ENCODE results near the gene ARHGAP42. TPM values are rescaled to one million over a fixed set of nuclear protein-coding genes. Genes with fewer than 3 reads are reported as not detected.

ARHGAP42 gene
- polyA plus RNA-seq, 3 donors: 0.13 TPM; not detected in 2

GRCh38 chr11:100673063-100673462 lies 14.0 kb upstream of the ARHGAP42 start:
- no peak for DNase-seq
- Mint-ChIP-seq H3K27me3 (ENCODE audit: low read depth in 3 of 3) (no peaks in the 10 kb centered on the region), H3K9me3 (peaks cover 0 to 3% (median 0%) of the 10 kb centered on the region in 7 donors), H3K4me3 (no peak overlapping the region), H3K4me1 (no peaks in the 10 kb centered on the region), H3K36me3 (no peaks in the 10 kb centered on the region), H3K27ac (no peak overlapping the region)
- H3K36me3 ChIP-seq (replicated peaks in 1 of 2; ENCODE audit: control insufficient read depth in 1 of 2, insufficient read depth in 2 of 2, low read length in 2 of 2): no peaks in the 10 kb centered on the region
- no peaks in the 10 kb centered on the region for H3K27me3 ChIP-seq (ENCODE audit: control insufficient read depth in 2 of 2, insufficient read depth in 2 of 2, low read length in 2 of 2)
- H3K9ac ChIP-seq (ENCODE audit: insufficient read depth, low read length, poor library complexity, severe bottlenecking): no peak overlapping the region
- TF ChIP-seq, protein P1, sequence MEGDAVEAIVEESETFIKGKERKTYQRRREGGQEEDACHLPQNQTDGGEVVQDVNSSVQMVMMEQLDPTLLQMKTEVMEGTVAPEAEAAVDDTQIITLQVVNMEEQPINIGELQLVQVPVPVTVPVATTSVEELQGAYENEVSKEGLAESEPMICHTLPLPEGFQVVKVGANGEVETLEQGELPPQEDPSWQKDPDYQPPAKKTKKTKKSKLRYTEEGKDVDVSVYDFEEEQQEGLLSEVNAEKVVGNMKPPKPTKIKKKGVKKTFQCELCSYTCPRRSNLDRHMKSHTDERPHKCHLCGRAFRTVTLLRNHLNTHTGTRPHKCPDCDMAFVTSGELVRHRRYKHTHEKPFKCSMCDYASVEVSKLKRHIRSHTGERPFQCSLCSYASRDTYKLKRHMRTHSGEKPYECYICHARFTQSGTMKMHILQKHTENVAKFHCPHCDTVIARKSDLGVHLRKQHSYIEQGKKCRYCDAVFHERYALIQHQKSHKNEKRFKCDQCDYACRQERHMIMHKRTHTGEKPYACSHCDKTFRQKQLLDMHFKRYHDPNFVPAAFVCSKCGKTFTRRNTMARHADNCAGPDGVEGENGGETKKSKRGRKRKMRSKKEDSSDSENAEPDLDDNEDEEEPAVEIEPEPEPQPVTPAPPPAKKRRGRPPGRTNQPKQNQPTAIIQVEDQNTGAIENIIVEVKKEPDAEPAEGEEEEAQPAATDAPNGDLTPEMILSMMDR (IDR thresholded peaks at IDR 0.05): no peak
- no peaks in the 10 kb centered on the region for H3K79me2 ChIP-seq (ENCODE audit: insufficient read depth, low read length)
- no peaks in the 10 kb centered on the region for H4K20me1 ChIP-seq (ENCODE audit: insufficient read depth, low read length)
- no peak overlapping the region for H3K4me3 ChIP-seq (replicated peaks in 1 of 3; ENCODE audit: low read depth in 2 of 3, low read length in 3 of 3)
- H3K4me1 ChIP-seq (ENCODE audit: control insufficient read depth in 1 of 2, insufficient read depth in 2 of 2, low read length in 2 of 2): no peaks in the 10 kb centered on the region
- no peak overlapping the region for H3K4me2 ChIP-seq (replicated peaks; ENCODE audit: extremely low read depth, low read length, poor library complexity, severe bottlenecking)
- no peak overlapping the region for H3K27ac ChIP-seq (ENCODE audit: low read depth in 1 of 2, low read length in 2 of 2)
- H3K9me3 ChIP-seq (replicated peaks in 1 of 2; ENCODE audit: control insufficient read depth in 1 of 2, insufficient read depth in 1 of 2, low read length in 2 of 2): no peaks in the 10 kb centered on the region
- no CpG with 5 or more reads among the region's 1 CpG for WGBS (ENCODE audit: insufficient coverage)
- intact Hi-C loops (cut with micrococcal nuclease): no loop called here
- no peak overlapping the region for H2AFZ ChIP-seq (ENCODE audit: insufficient read depth, low read depth, low read length, poor library complexity, severe bottlenecking)

- H3K9me3 Mint-ChIP-seq: peaks cover 0 to 3% (median 0%) of the 10 kb centered on the region in 7 donors
- Histone ChIP-seq H3K27me3 (ENCODE audit: control insufficient read depth in 2 of 2, insufficient read depth in 2 of 2, low read length in 2 of 2) (no peaks in the 10 kb centered on the region), H3K9ac (ENCODE audit: insufficient read depth, low read length, poor library complexity, severe bottlenecking) (no peak overlapping the region), H3K9me3 (replicated peaks in 1 of 2; ENCODE audit: control insufficient read depth in 1 of 2, insufficient read depth in 1 of 2, low read length in 2 of 2) (no peaks in the 10 kb centered on the region), H3K27ac (ENCODE audit: low read depth in 1 of 2, low read length in 2 of 2) (no peak overlapping the region), H3K36me3 (replicated peaks in 1 of 2; ENCODE audit: control insufficient read depth in 1 of 2, insufficient read depth in 2 of 2, low read length in 2 of 2) (no peaks in the 10 kb centered on the region), H3K4me3 (replicated peaks in 1 of 3; ENCODE audit: low read depth in 2 of 3, low read length in 3 of 3) (no peak overlapping the region), H3K4me2 (replicated peaks; ENCODE audit: extremely low read depth, low read length, poor library complexity, severe bottlenecking) (no peak overlapping the region), H4K20me1 (ENCODE audit: insufficient read depth, low read length) (no peaks in the 10 kb centered on the region), H2AFZ (ENCODE audit: insufficient read depth, low read depth, low read length, poor library complexity, severe bottlenecking) (no peak overlapping the region), H3K4me1 (ENCODE audit: control insufficient read depth in 1 of 2, insufficient read depth in 2 of 2, low read length in 2 of 2) (no peaks in the 10 kb centered on the region), H3K79me2 (ENCODE audit: insufficient read depth, low read length) (no peaks in the 10 kb centered on the region)
- H3K27me3 Mint-ChIP-seq (ENCODE audit: low read depth in 3 of 3): no peaks in the 10 kb centered on the region
- WGBS (ENCODE audit: insufficient coverage): no CpG with 5 or more reads among the region's 7 CpGs
- no peaks in the 10 kb centered on the region for H3K36me3 Mint-ChIP-seq
- TF ChIP-seq, protein P1 (IDR thresholded peaks at IDR 0.05): no peak
- H3K4me1 Mint-ChIP-seq: no peaks in the 10 kb centered on the region
- H3K27ac Mint-ChIP-seq: no peak overlapping the region
- intact Hi-C loops (cut with micrococcal nuclease): no loop called here
- DNase-seq: no peak
- no peak overlapping the region for H3K4me3 Mint-ChIP-seq
Observed at GRCh38 chr11:100674212-100674611, 12.9 kb upstream of the ARHGAP42 start.

Measured in CD14-positive monocyte (primary cell).